Lower leg skin (tissue), 4 donors: Measurements from ENCODE around the gene CREB3L1. TPM values are rescaled to one million over a fixed set of nuclear protein-coding genes. Genes with fewer than 3 reads are reported as not detected.

Source experiments
- DNase-seq, 2 donors: peaks; one replicate each; pipeline ENCODE4 v3.0.0-alpha.2; 2019; ENCODE audit warnings: low spot score in 2 of 2
- H3K4me3 ChIP-seq: fragments of 200-600 bp; sonication (generic); 2 replicates; pipeline ENCODE4 v1.5.1; 2017; ENCODE audit warnings: mild to moderate bottlenecking, low read depth; ENCODE audit not compliant: poor library complexity, severe bottlenecking
- CTCF ChIP-seq, 3 donors: fragments of 450-650 bp; IDR thresholded peaks; one replicate each; pipeline ENCODE4 v1.5.1; 2016; ENCODE audit warnings: antibody characterized with exemption in 3 of 3, mild to moderate bottlenecking in 3 of 3, moderate library complexity in 2 of 3
- POLR2A ChIP-seq, 2 donors: fragments of 450-650 bp; IDR thresholded peaks; one replicate each; pipeline ENCODE4 v1.6.1; 2016 to 2017; ENCODE audit warnings: antibody characterized with exemption in 2 of 2, mild to moderate bottlenecking in 1 of 2, moderate library complexity in 1 of 2
- WGBS, 2 donors: methylation state at CpG; one replicate each; pipeline ENCODE4 v1.1.5; 2018; 5-methylcytosine and 5-hydroxymethylcytosine counted together
- intact Hi-C: fragments of 100-400 bp; cut with DNase I; formaldehyde crosslinking; loops from one replicate; pipeline ENCODE4 v1.15.0; 2023; ENCODE audit warnings: low total_unique reads
- total RNA-seq, 4 donors: library from RNA; depleted of rRNA; stranded (reverse); fragments of >200 nt; gene quantifications; one replicate each; pipeline ENCODE4 v1.1.0, GENCODE V29; 2016

Gene CREB3L1
- total RNA-seq, 4 donors from 2014 or later: 0.15 to 2.3 (median 0.54) TPM

DNA sequence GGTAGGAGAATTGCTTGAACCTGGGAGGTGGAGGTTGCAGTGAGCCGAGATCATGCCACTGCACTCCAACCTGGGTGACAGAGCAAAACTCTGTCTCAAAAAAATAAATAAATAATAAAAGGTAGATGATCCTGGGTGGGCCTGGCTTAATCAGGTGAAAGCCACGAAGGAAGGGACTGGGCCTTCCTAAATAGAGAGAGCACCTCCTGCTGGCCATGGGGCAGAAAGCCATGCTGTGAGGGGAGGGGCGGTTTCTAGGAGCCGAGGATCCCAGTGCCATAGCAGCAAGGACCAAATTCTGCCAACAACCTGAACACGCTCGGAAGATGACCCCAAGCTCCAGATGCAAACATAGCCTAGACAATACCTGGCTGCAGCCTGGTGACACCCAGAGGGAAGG lies 45.3 kb downstream of the CREB3L1 start:
- DNase-seq: no peak
- 84 to 94% methylated on average over 6 of the region's 6 CpGs for WGBS, 2 donors
- intact Hi-C loops: no loop called here
- no peak overlapping the region for H3K4me3 ChIP-seq
- no peak for TF ChIP-seq POLR2A (IDR thresholded peaks at IDR 0.05)
- no peak for TF ChIP-seq CTCF (IDR thresholded peaks at IDR 0.05)

GRCh38 chr11:46326813-46327416 lies 49.5 kb downstream of the CREB3L1 start:
- intact Hi-C loops: no loop called here
- WGBS, 2 donors: 90 to 94% methylated on average over 10 of the region's 10 CpGs
- H3K4me3 ChIP-seq: no peak overlapping the region
- TF ChIP-seq POLR2A (IDR thresholded peaks at IDR 0.05) (no peak), CTCF (IDR thresholded peaks at IDR 0.05) (no peak)
- no peak for DNase-seq

DNA sequence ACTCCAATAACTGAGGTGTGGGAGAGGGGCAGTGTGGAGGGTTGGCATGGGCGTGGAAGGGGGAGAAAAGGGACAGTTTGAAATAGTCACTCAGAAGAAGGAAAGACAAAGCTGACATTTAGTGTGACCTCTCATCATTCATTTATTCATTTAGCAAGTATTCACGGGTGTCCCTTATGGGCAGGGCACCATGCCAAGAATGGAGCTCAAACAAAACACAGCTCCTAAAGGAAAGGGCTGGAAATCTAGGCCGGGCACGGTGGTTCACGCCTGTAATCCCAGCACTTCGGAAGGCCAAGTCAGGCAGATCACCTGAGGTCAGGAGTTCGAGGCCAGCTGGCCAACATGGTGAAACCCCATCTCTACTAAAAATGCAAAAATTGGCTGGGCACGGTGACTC lies 50.4 kb downstream of the CREB3L1 start:
- intact Hi-C loops: no loop called here
- no peak for DNase-seq
- 62 to 70% methylated on average over 8 of the region's 8 CpGs for WGBS, 2 donors
- TF ChIP-seq CTCF (IDR thresholded peaks at IDR 0.05): no peak
- TF ChIP-seq POLR2A (IDR thresholded peaks at IDR 0.05): no peak
- H3K4me3 ChIP-seq: no peak overlapping the region

GRCh38 chr11:46330154-46330553 lies 52.7 kb downstream of the CREB3L1 start:
- no peak for DNase-seq
- 72 to 85% methylated on average over 5 of the region's 5 CpGs for whole genome bisulfite sequencing, 2 donors
- intact Hi-C loops: no loop called here
- TF ChIP-seq POLR2A (IDR thresholded peaks at IDR 0.05): no peak
- TF ChIP-seq CTCF (IDR thresholded peaks at IDR 0.05): no peak
- H3K4me3 ChIP-seq: no peak overlapping the region

DNA sequence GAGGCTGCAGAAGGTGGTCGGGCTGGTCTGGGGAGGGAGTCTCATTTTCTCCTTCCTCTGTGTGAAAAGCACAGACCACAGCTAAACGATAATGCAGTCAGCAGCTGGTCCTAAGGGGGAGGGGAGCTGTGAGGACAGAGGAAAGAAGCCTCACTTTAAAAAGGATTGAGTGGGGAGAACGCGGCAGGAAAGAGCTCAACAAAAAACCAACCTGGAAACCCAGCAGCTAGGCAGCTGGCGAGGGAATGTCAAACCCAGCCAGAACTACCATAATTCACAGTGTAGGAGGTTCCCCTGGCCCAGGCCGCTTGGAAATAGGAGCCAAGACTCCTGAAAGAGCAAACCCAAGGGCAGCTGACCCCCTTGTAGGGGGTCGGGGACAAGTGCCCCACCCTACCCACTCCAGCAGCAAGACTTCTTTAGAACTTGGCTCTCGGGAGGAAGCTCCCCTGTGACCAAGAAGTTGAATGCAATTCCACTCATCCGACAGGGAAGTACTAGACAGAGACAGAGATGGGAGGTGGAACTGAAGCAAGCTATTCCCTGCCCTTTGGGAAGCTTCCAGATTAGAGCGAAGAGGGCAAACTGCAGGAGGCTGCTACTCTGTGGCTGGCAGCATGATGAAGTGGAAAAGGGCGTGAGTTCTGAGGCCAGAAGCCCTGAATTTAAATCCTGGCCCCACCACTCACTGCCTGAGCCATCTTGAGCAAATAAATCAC lies 53.3 kb downstream of the CREB3L1 start:
- no peak for TF ChIP-seq CTCF (IDR thresholded peaks at IDR 0.05)
- TF ChIP-seq POLR2A (IDR thresholded peaks at IDR 0.05): no peak
- 46% methylated on average over 11 of the region's 11 CpGs for WGBS, 2 donors
- intact Hi-C loops: no loop called here
- H3K4me3 ChIP-seq: no peak overlapping the region
- DNase-seq: no peak
